ENCODE data around the gene HADHA. TPM values are rescaled to one million over a fixed set of nuclear protein-coding genes. Genes with fewer than 3 reads are reported as not detected.

Gene HADHA
- polyA plus RNA-seq, 1 of the 3 experiments (the other 2 are of a cell fraction): 64.3 TPM

GRCh38 chr2:26238311-26238958, 6.0 kb downstream of the HADHA start:
- Histone ChIP-seq H2AFZ (ENCODE audit: low read depth) (no peak overlapping the region), H3K27me3 (ENCODE audit: insufficient read depth) (no peaks in the 10 kb centered on the region), H3K9me2 (no peaks in the 10 kb centered on the region), H3K4me1 (ENCODE audit: control insufficient read depth in 1 of 2, insufficient read depth in 2 of 2, low read depth in 1 of 2, low read length in 1 of 2) (peaks cover 3 to 9% of the 10 kb centered on the region in 2 experiments; a peak in 3 of 4 replicates), H3K79me2 (ENCODE audit: insufficient read depth) (peaks cover 52% of the 10 kb centered on the region), H3K4me3 (ENCODE audit: low read depth in 2 of 2, low read length in 1 of 2) (no peak overlapping the region), H3K9ac (no peak overlapping the region), H3K9me3 (no peaks in the 10 kb centered on the region), H3K27ac (ENCODE audit: low read depth in 2 of 2, low read length in 1 of 2) (no peak overlapping the region), H4K20me1 (ENCODE audit: insufficient read depth) (peaks cover 11% of the 10 kb centered on the region; the same call in 1 of the 2 replicates), H3K36me3 (replicated peaks in 1 of 2; ENCODE audit: control insufficient read depth in 1 of 2, insufficient read depth in 2 of 2, low read length in 1 of 2) (peaks cover 37% of the 10 kb centered on the region in 2 experiments), H3K4me2 (no peak overlapping the region), H3F3A (replicated peaks; ENCODE audit: insufficient read depth) (no peaks in the 10 kb centered on the region)
- POLR2A ChIA-PET: interaction anchor here (0.7 kb wide), 1 partner anchor 1415 kb away, joined by 3 read pairs; no protein-coding TSS in a partner anchor
- CTCF ChIA-PET: interaction anchor here (0.8 to 1.6 kb wide), 3 partner anchors 23 to 340 kb away, joined by 3 to 6 read pairs (median 3); no protein-coding TSS in a partner anchor
- TF ChIP-seq FOXJ3 (CRISPR knock-in tag; IDR thresholded peaks at IDR 0.05) (no peak), EP300 (IDR thresholded peaks at IDR 0.05; ENCODE audit: borderline replicate concordance in 1 of 2, low read depth in 1 of 2, low read length in 1 of 2) (no peak), SMC3 (IDR thresholded peaks at IDR 0.05; ENCODE audit: low read depth, low read length) (no peak), REST (IDR thresholded peaks at IDR 0.05; ENCODE audit: low read depth, low read length) (no peak), USF1 (IDR thresholded peaks at IDR 0.05; ENCODE audit: borderline replicate concordance, low read depth) (no peak), MEF2A (IDR thresholded peaks at IDR 0.05; ENCODE audit: borderline replicate concordance, low read depth) (no peak), USF2 (IDR thresholded peaks at IDR 0.05; ENCODE audit: borderline replicate concordance, low read depth, low read length) (no peak), TAF1 (IDR thresholded peaks at IDR 0.05; ENCODE audit: borderline replicate concordance, low read depth, low read length) (no peak), RFX5 (IDR thresholded peaks at IDR 0.05; ENCODE audit: low read length) (no peak), RCOR1 (IDR thresholded peaks at IDR 0.05; ENCODE audit: low read length) (no peak), NRF1 (IDR thresholded peaks at IDR 0.05; ENCODE audit: low read depth, low read length) (no peak), GATA2 (CRISPR knock-in tag; IDR thresholded peaks at IDR 0.05) (no peak), RXRA (IDR thresholded peaks at IDR 0.05; ENCODE audit: borderline replicate concordance, low read depth) (no peak)
- 92% methylated on average over 4 of the region's 4 CpGs for WGBS (ENCODE audit: low lambda C conversion rate)
- DNase-seq: no peak

Measured in SK-N-SH (cell line).